ENCODE measurements around the gene PCDHGB6.
A peak's percentile ranks its signal among the peaks of the same experiment; 100 is the strongest.
"Not testable (repeated sequence)": the region's sequence is repeated elsewhere in the genome, so short reads cannot be mapped to it uniquely, and the experiment has no call there.

PCDHGB6 gene

GRCh38 chr5:141430332-141431113 is 22.7 kb downstream of the PCDHGB6 start, which contains the start of gene PCDHGA12:
TSS of gene PCDHGA12 (plus strand) at chr5:141430507. CDS start at chr5:141430760, 253 bp downstream.
- DNase-seq: peak; percentile 82 to 88 (median 86)
- H3K4me1 ChIP-seq (ENCODE audit: control extremely low read depth in 1 of 4, control insufficient read depth in 4 of 4, insufficient read depth in 4 of 4, low read length in 3 of 4): peaks cover 2 to 6% (median 5%) of the 10 kb centered on the region in 4 experiments
- POLR2A ChIA-PET: interaction anchor here (0.6 kb wide), 1 partner anchor 120 kb away, joined by 3 read pairs; no protein-coding TSS in a partner anchor
- no peak within 1 kb of the TSS for H3K27ac ChIP-seq (ENCODE audit: insufficient read depth in 1 of 2, low read depth in 1 of 2, low read length in 2 of 2, poor library complexity in 1 of 2, severe bottlenecking in 2 of 2)
- H3K27me3 ChIP-seq (replicated peaks in 2 of 5; ENCODE audit: control insufficient read depth in 4 of 5, insufficient read depth in 5 of 5, low read length in 4 of 5): peaks cover 8 to 58% (median 25%) of the 10 kb centered on the region in 5 experiments
- H3K4me3 ChIP-seq (ENCODE audit: control insufficient read depth in 1 of 7, extremely low read depth in 1 of 7, insufficient read depth in 4 of 7, low read depth in 2 of 7, low read length in 6 of 7): peak within 1 kb of the TSS in 6 of 7 experiments; percentile 21 to 56 (median 48)
- peaks cover 0 to 3% (median 0%) of the 10 kb centered on the region in 4 experiments for H3K36me3 ChIP-seq (ENCODE audit: control insufficient read depth in 4 of 4, insufficient read depth in 4 of 4, low read length in 3 of 4)
- CTCF ChIA-PET: interaction anchor here (0.7 to 5.8 kb wide), 29 partner anchors 11 to 137 kb away, joined by 3 to 62 read pairs (median 6); partner anchors contain the start of genes PCDHGA10, PCDHGA11, PCDHGB3 and PCDHGB6
- H3K9me3 ChIP-seq (ENCODE audit: control extremely low read depth in 1 of 5, control insufficient read depth in 4 of 5, insufficient read depth in 2 of 5, low read depth in 1 of 5, low read length in 4 of 5): peaks cover 8 to 66% (median 47%) of the 10 kb centered on the region in 5 experiments
- 5% methylated on average over 31 of the region's 33 CpGs for WGBS (ENCODE audit: insufficient coverage)

GRCh38 chr5:141431286-141431685 is 23.5 kb downstream of the PCDHGB6 start:
- POLR2A ChIA-PET: interaction anchor here (0.6 kb wide), 1 partner anchor 82 kb away, joined by 3 read pairs; no protein-coding TSS in a partner anchor
- peaks cover 8 to 61% (median 42%) of the 10 kb centered on the region in 5 experiments for H3K9me3 ChIP-seq (ENCODE audit: control extremely low read depth in 1 of 5, control insufficient read depth in 4 of 5, insufficient read depth in 2 of 5, low read depth in 1 of 5, low read length in 4 of 5)
- peaks cover 0 to 3% (median 0%) of the 10 kb centered on the region in 4 experiments for H3K36me3 ChIP-seq (ENCODE audit: control insufficient read depth in 4 of 4, insufficient read depth in 4 of 4, low read length in 3 of 4)
- H3K27ac ChIP-seq (ENCODE audit: insufficient read depth in 1 of 2, low read depth in 1 of 2, low read length in 2 of 2, poor library complexity in 1 of 2, severe bottlenecking in 2 of 2): no peak overlapping the region
- peaks cover 7 to 51% (median 24%) of the 10 kb centered on the region in 5 experiments for H3K27me3 ChIP-seq (replicated peaks in 2 of 5; ENCODE audit: control insufficient read depth in 4 of 5, insufficient read depth in 5 of 5, low read length in 4 of 5)
- H3K4me3 ChIP-seq (ENCODE audit: control insufficient read depth in 1 of 7, extremely low read depth in 1 of 7, insufficient read depth in 4 of 7, low read depth in 2 of 7, low read length in 6 of 7): peak overlapping the region in 6 of 7 experiments; percentile 13 to 56 (median 48)
- peaks cover 2 to 6% (median 5%) of the 10 kb centered on the region in 4 experiments for H3K4me1 ChIP-seq (ENCODE audit: control extremely low read depth in 1 of 4, control insufficient read depth in 4 of 4, insufficient read depth in 4 of 4, low read length in 3 of 4)
- 7% methylated on average over 12 of the region's 37 CpGs for WGBS (ENCODE audit: insufficient coverage)
- CTCF ChIA-PET: interaction anchor here (0.6 to 5.8 kb wide), 18 partner anchors 12 to 136 kb away, joined by 3 to 62 read pairs (median 8); partner anchors contain the start of genes PCDHGA11, PCDHGB7, PCDHGC4 and TAF7
- DNase-seq: peak; percentile 18 to 77 (median 69)

GRCh38 chr5:141432308-141432707 is 24.5 kb downstream of the PCDHGB6 start:
- H3K36me3 ChIP-seq (ENCODE audit: control insufficient read depth in 4 of 4, insufficient read depth in 4 of 4, low read length in 3 of 4); POLR2A ChIA-PET; H3K27ac ChIP-seq (ENCODE audit: insufficient read depth in 1 of 2, low read depth in 1 of 2, low read length in 2 of 2, poor library complexity in 1 of 2, severe bottlenecking in 2 of 2); H3K4me1 ChIP-seq (ENCODE audit: control extremely low read depth in 1 of 4, control insufficient read depth in 4 of 4, insufficient read depth in 4 of 4, low read length in 3 of 4): not testable (repeated sequence)
- peak overlapping the region in 1 of 7 experiments; percentile 31 for H3K4me3 ChIP-seq (ENCODE audit: control insufficient read depth in 1 of 7, extremely low read depth in 1 of 7, insufficient read depth in 4 of 7, low read depth in 2 of 7, low read length in 6 of 7)
- H3K9me3 ChIP-seq (ENCODE audit: control extremely low read depth in 1 of 5, control insufficient read depth in 4 of 5, insufficient read depth in 2 of 5, low read depth in 1 of 5, low read length in 4 of 5): peaks cover 5 to 56% (median 33%) of the 10 kb centered on the region in 5 experiments
- CTCF ChIA-PET: interaction anchor here (0.6 to 5.8 kb wide), 5 partner anchors 11 to 91 kb away, joined by 3 to 62 read pairs (median 5); no protein-coding TSS in a partner anchor
- peaks cover 7 to 42% (median 22%) of the 10 kb centered on the region in 5 experiments for H3K27me3 ChIP-seq (replicated peaks in 2 of 5; ENCODE audit: control insufficient read depth in 4 of 5, insufficient read depth in 5 of 5, low read length in 4 of 5)
- WGBS (ENCODE audit: insufficient coverage): 30% methylated on average over 7 of the region's 38 CpGs
- peak in 1 of 3 donors; percentile 21 for DNase-seq

GRCh38 chr5:141432726-141433125 is 24.9 kb downstream of the PCDHGB6 start:
- H3K4me1 ChIP-seq (ENCODE audit: control extremely low read depth in 1 of 4, control insufficient read depth in 4 of 4, insufficient read depth in 4 of 4, low read length in 3 of 4); POLR2A ChIA-PET; H3K4me3 ChIP-seq (ENCODE audit: control insufficient read depth in 1 of 7, extremely low read depth in 1 of 7, insufficient read depth in 4 of 7, low read depth in 2 of 7, low read length in 6 of 7); H3K36me3 ChIP-seq (ENCODE audit: control insufficient read depth in 4 of 4, insufficient read depth in 4 of 4, low read length in 3 of 4); DNase-seq; H3K27ac ChIP-seq (ENCODE audit: insufficient read depth in 1 of 2, low read depth in 1 of 2, low read length in 2 of 2, poor library complexity in 1 of 2, severe bottlenecking in 2 of 2): not testable (repeated sequence)
- 28% methylated on average over 19 of the region's 29 CpGs for WGBS (ENCODE audit: insufficient coverage)
- peaks cover 5 to 52% (median 29%) of the 10 kb centered on the region in 5 experiments for H3K9me3 ChIP-seq (ENCODE audit: control extremely low read depth in 1 of 5, control insufficient read depth in 4 of 5, insufficient read depth in 2 of 5, low read depth in 1 of 5, low read length in 4 of 5)
- peaks cover 7 to 38% (median 19%) of the 10 kb centered on the region in 5 experiments for H3K27me3 ChIP-seq (replicated peaks in 2 of 5; ENCODE audit: control insufficient read depth in 4 of 5, insufficient read depth in 5 of 5, low read length in 4 of 5)
- CTCF ChIA-PET: interaction anchor here (0.6 to 1.3 kb wide), 3 partner anchors 48 to 68 kb away, joined by 3 to 5 read pairs (median 3); no protein-coding TSS in a partner anchor

- DNase-seq: no peak
- Histone ChIP-seq H3K9me3 (ENCODE audit: control extremely low read depth in 1 of 5, control insufficient read depth in 4 of 5, insufficient read depth in 2 of 5, low read depth in 1 of 5, low read length in 4 of 5) (peaks cover 2 to 43% (median 25%) of the 10 kb centered on the region in 5 experiments), H3K4me1 (ENCODE audit: control extremely low read depth in 1 of 4, control insufficient read depth in 4 of 4, insufficient read depth in 4 of 4, low read length in 3 of 4) (peaks cover 2 to 6% (median 5%) of the 10 kb centered on the region in 4 experiments), H3K27me3 (replicated peaks in 2 of 5; ENCODE audit: control insufficient read depth in 4 of 5, insufficient read depth in 5 of 5, low read length in 4 of 5) (peaks cover 7 to 32% (median 19%) of the 10 kb centered on the region in 5 experiments), H3K36me3 (ENCODE audit: control insufficient read depth in 4 of 4, insufficient read depth in 4 of 4, low read length in 3 of 4) (peaks cover 0 to 3% (median 0%) of the 10 kb centered on the region in 4 experiments), H3K27ac (ENCODE audit: insufficient read depth in 1 of 2, low read depth in 1 of 2, low read length in 2 of 2, poor library complexity in 1 of 2, severe bottlenecking in 2 of 2) (no peak overlapping the region), H3K4me3 (ENCODE audit: control insufficient read depth in 1 of 7, extremely low read depth in 1 of 7, insufficient read depth in 4 of 7, low read depth in 2 of 7, low read length in 6 of 7) (no peak overlapping the region)
- 80% methylated on average over 1 of the region's 2 CpGs for WGBS (ENCODE audit: insufficient coverage)
- ChIA-PET CTCF (interaction anchor here (0.7 to 1.3 kb wide), 2 partner anchors 51 to 124 kb away, joined by 3 read pairs; no protein-coding TSS in a partner anchor), POLR2A (no interaction called here)
Observed at GRCh38 chr5:141434006-141434405, 26.2 kb downstream of the PCDHGB6 start.

- ChIA-PET CTCF (interaction anchor here (0.9 to 1.0 kb wide), 2 partner anchors 13 to 56 kb away, joined by 3 read pairs; no protein-coding TSS in a partner anchor), POLR2A (interaction anchor here (0.5 kb wide), 1 partner anchor 245 kb away, joined by 3 read pairs; the partner anchor contains the start of gene PCDHB10)
- no CpG with 5 or more reads among the region's 2 CpGs for WGBS (ENCODE audit: insufficient coverage)
- peaks cover 2 to 54% (median 18%) of the 10 kb centered on the region in 5 experiments for H3K9me3 ChIP-seq (ENCODE audit: control extremely low read depth in 1 of 5, control insufficient read depth in 4 of 5, insufficient read depth in 2 of 5, low read depth in 1 of 5, low read length in 4 of 5)
- H3K4me1 ChIP-seq (ENCODE audit: control extremely low read depth in 1 of 4, control insufficient read depth in 4 of 4, insufficient read depth in 4 of 4, low read length in 3 of 4): no peaks in the 10 kb centered on the region
- DNase-seq: no peak
- H3K27ac ChIP-seq (ENCODE audit: insufficient read depth in 1 of 2, low read depth in 1 of 2, low read length in 2 of 2, poor library complexity in 1 of 2, severe bottlenecking in 2 of 2): no peak overlapping the region
- H3K27me3 ChIP-seq (replicated peaks in 2 of 5; ENCODE audit: control insufficient read depth in 4 of 5, insufficient read depth in 5 of 5, low read length in 4 of 5): peaks cover 0 to 21% (median 10%) of the 10 kb centered on the region in 5 experiments
- no peak overlapping the region for H3K4me3 ChIP-seq (ENCODE audit: control insufficient read depth in 1 of 7, extremely low read depth in 1 of 7, insufficient read depth in 4 of 7, low read depth in 2 of 7, low read length in 6 of 7)
- no peaks in the 10 kb centered on the region for H3K36me3 ChIP-seq (ENCODE audit: control insufficient read depth in 4 of 4, insufficient read depth in 4 of 4, low read length in 3 of 4)
Observed at GRCh38 chr5:141437221-141437620, 29.4 kb downstream of the PCDHGB6 start.

Measured in common myeloid progenitor, CD34-positive (primary cell).